Body of pancreas (tissue), 4 donors: ENCODE data around the gene ALG3. TPM values are rescaled to one million over a fixed set of nuclear protein-coding genes. Genes with fewer than 3 reads are reported as not detected.

Experiments
- ATAC-seq: fragments of 150-250 bp; one replicate; pipeline ENCODE4 v1.9.1; 2016
- DNase-seq, 4 donors: peaks; one replicate each; pipeline ENCODE4 v3.0.0-alpha.2; 2019
- H3K27ac ChIP-seq, 4 donors: fragments of 200-600 bp; sonication (generic); 1 replicate in 3 of 4; 2 replicates in 1 of 4; pipeline versions ENCODE4 v1.5.1 to v1.6.1; 2016 to 2019; ENCODE audit warnings: mild to moderate bottlenecking in 1 of 4, mixed read lengths in 1 of 4, moderate library complexity in 1 of 4
- H3K27me3 ChIP-seq, 2 donors: fragments of 200-600 bp; sonication (generic); one replicate each; pipeline ENCODE4 v1.6.0; 2016; ENCODE audit warnings: mild to moderate bottlenecking in 1 of 2
- H3K36me3 ChIP-seq, 2 donors: fragments of 200-600 bp; sonication (generic); replicated peaks in 1 of 2; 2 replicates each; pipeline ENCODE4 v1.5.1; 2016; ENCODE audit warnings: low read depth in 2 of 2; ENCODE audit not compliant: insufficient read depth in 1 of 2
- H3K4me1 ChIP-seq: fragments of 200-600 bp; sonication (generic); one replicate; pipeline ENCODE4 v1.6.0; 2016
- H3K4me3 ChIP-seq, 2 donors: fragments of 200-600 bp; sonication (generic); 1 replicate in 1 of 2; 2 replicates in 1 of 2; pipeline ENCODE4 v1.5.1; 2016 to 2019
- H3K9me3 ChIP-seq, 3 donors: fragments of 200-600 bp; sonication (generic); 1 replicate in 2 of 3; 2 replicates in 1 of 3; pipeline ENCODE4 v1.5.1; 2016
- CTCF ChIP-seq, 7 experiments: fragments of 450-650 bp in 4 of 7; fragments of 200-600 bp in 3 of 7; sonication (generic) in 3 of 7; IDR thresholded peaks; one replicate each; pipeline ENCODE4 v1.5.1; 2016 to 2019; ENCODE audit warnings: antibody characterized with exemption in 7 of 7
- POLR2A ChIP-seq, 3 donors: fragments of 450-650 bp; IDR thresholded peaks; one replicate each; pipeline ENCODE4 v1.6.1; 2016; ENCODE audit warnings: antibody characterized with exemption in 3 of 3, mild to moderate bottlenecking in 2 of 3
- WGBS, 2 donors: methylation state at CpG; one replicate each; pipeline ENCODE4 v1.1.5; 2017; 5-methylcytosine and 5-hydroxymethylcytosine counted together
- intact Hi-C: fragments of 100-400 bp; cut with DNase I; formaldehyde crosslinking; loops from one replicate; pipeline ENCODE4 v1.15.1; 2023
- total RNA-seq, 2 donors: library from RNA; depleted of rRNA; stranded (reverse); fragments of >200 nt; gene quantifications; one replicate each; pipeline ENCODE4 v1.1.0, GENCODE V29; 2016

The ALG3 gene
- total RNA-seq, 2 donors from 2014 or later, result 32.4 to 67.6 TPM

GRCh38 chr3:184282941-184283340 lies 34.2 kb upstream of the ALG3 start:
- DNase-seq, result no peak
- Histone ChIP-seq H3K27me3 (no peaks in the 10 kb centered on the region), H3K36me3 (no peaks in the 10 kb centered on the region), H3K9me3 (no peaks in the 10 kb centered on the region), H3K27ac (no peak overlapping the region), H3K4me3 (no peak overlapping the region), H3K4me1 (peaks cover 6% of the 10 kb centered on the region)
- TF ChIP-seq POLR2A (IDR thresholded peaks at IDR 0.05), result no peak
- no peak for TF ChIP-seq CTCF (IDR thresholded peaks at IDR 0.05)
- intact Hi-C loops, result no loop called here
- WGBS, 2 donors, result 84 to 85% methylated on average over 4 of the region's 4 CpGs
- ATAC-seq, result no peak

- no peak for ATAC-seq
Measured at GRCh38 chr3:184277366-184277765, 28.6 kb upstream of the ALG3 start.

DNA sequence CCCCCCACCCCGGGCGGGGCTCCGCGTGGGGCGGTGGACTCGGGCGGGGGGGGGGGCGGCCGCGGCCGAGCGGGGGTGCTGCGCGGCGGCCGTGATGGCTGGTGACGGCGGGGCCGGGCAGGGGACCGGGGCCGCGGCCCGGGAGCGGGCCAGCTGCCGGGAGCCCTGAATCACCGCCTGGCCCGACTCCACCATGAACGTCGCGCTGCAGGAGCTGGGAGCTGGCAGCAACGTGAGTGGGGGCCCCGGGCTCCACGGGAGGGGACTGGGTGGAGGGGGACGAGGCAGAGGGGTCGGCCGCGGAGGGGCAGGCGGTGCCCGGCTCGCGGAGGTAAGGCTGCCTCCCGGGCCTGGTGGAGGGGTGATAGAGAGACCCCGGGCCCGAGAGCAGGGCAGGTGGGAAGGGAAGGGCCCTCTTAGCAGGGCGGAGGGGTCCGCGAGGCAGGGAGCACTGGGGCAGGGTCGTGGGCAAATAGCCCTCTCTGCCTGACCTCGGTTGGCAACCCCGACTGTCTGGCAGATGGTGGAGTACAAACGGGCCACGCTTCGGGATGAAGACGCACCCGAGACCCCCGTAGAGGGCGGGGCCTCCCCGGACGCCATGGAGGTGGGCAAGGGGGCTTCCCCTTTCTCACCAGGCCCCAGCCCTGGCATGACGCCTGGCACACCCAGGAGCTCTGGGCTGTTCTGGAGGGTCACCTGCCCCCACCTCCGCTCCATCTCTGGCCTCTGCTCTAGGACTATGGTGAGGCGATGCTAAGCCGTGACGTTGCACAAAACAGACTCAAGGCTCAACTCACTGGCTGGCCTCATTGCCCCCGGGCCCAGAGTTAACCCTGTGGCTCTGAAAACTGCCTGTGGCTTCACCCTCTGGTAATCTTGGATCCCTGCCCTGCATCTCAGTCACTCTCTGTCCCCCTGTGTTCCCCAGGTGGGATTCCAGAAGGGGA lies 27.5 kb upstream of the ALG3 start, which contains the start of gene ECE2:
Gene ECE2 (plus strand): TSS at position 62 of the 950 bp plus-strand sequence. CDS start 132 bp downstream, at position 194.
- peak within 1 kb of the TSS in 3 of 4 donors; percentile 66 to 83 (median 80) for H3K27ac ChIP-seq
- TF ChIP-seq CTCF (IDR thresholded peaks at IDR 0.05), result no peak
- TF ChIP-seq POLR2A (IDR thresholded peaks at IDR 0.05), result peak in 1 of 3 donors; percentile 17
- peak; percentile 44 to 65 (median 58) for DNase-seq
- H3K9me3 ChIP-seq, result no peaks in the 10 kb centered on the region
- peak; percentile 77 for ATAC-seq
- WGBS, 2 donors, result 21% methylated on average over 28 of the region's 65 CpGs; no CpG with 5 or more reads in 1 of the 2 donors
- peaks cover 19% of the 10 kb centered on the region for H3K4me1 ChIP-seq
- intact Hi-C loops, result no loop called here
- H3K27me3 ChIP-seq, result no peaks in the 10 kb centered on the region
- H3K36me3 ChIP-seq, result no peaks in the 10 kb centered on the region
- no peak within 1 kb of the TSS for H3K4me3 ChIP-seq

More at GRCh38 chr3:184277366-184277765, 28.6 kb upstream of the ALG3 start:
- no peaks in the 10 kb centered on the region for H3K9me3 ChIP-seq
- H3K36me3 ChIP-seq, result no peaks in the 10 kb centered on the region
- WGBS, 2 donors, result 93 to 98% methylated on average over 2 to 6 of the region's 6 CpGs
- no peak for DNase-seq
- peaks cover 19% of the 10 kb centered on the region for H3K4me1 ChIP-seq
- H3K27me3 ChIP-seq, result no peaks in the 10 kb centered on the region
- TF ChIP-seq CTCF (IDR thresholded peaks at IDR 0.05), result no peak
- no peak for TF ChIP-seq POLR2A (IDR thresholded peaks at IDR 0.05)
- peak overlapping the region in 1 of 4 donors; percentile 66 for H3K27ac ChIP-seq
- intact Hi-C loops, result no loop called here
- no peak overlapping the region for H3K4me3 ChIP-seq

DNA sequence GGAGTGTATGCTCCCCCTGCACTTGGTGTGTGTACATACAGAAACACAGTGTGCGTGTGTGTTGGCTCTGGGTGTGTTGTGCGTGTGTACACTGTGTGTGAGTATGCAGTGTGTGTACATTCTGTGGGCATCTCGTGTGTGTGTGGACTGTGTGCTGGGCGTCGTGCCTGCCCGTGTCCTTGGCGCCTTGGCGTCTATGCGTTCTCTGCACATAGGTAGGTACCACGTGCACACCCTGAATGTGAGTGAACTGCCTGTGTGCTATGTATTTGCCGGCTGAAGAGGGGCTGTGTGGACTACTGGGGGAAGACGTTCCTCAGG lies 26.6 kb upstream of the ALG3 start:
- no peaks in the 10 kb centered on the region for H3K27me3 ChIP-seq

More for the DNA sequence above, 26.6 kb upstream of the ALG3 start:
- 55 to 57% methylated on average over 8 to 12 of the region's 12 CpGs for WGBS, 2 donors
- H3K36me3 ChIP-seq, result no peaks in the 10 kb centered on the region
- no peak for TF ChIP-seq CTCF (IDR thresholded peaks at IDR 0.05)
- no peak for TF ChIP-seq POLR2A (IDR thresholded peaks at IDR 0.05)
- H3K4me3 ChIP-seq, result no peak overlapping the region
- no peaks in the 10 kb centered on the region for H3K9me3 ChIP-seq
- ATAC-seq (peak; percentile 45), DNase-seq (peak in 3 of 4 donors; percentile 27 to 44 (median 33))
- peaks cover 19% of the 10 kb centered on the region for H3K4me1 ChIP-seq
- intact Hi-C loops, result no loop called here
- peak overlapping the region in 2 of 4 donors; percentile 80 to 83 for H3K27ac ChIP-seq
